CD4-positive, alpha-beta T cell (primary cell): ENCODE results near the gene C1orf198. TPM values are rescaled to one million over a fixed set of nuclear protein-coding genes. Genes with fewer than 3 reads are reported as not detected.

Experiments used
- ATAC-seq: fragments of 200-7000 bp; cut with Tn5 transposase; one replicate; pipeline ENCODE4 v1.10.0; 2022; ENCODE audit warnings: mild to moderate bottlenecking; ENCODE audit not compliant: poor library complexity
- CTCF ChIA-PET: fragments of 350-600 bp; sonication (Branson Sonifier 250); formaldehyde crosslinking; loops from one replicate; lab custom pipeline; 2021; ENCODE audit warnings: antibody characterized with exemption, inconsistent platforms; lab: Charles Lee
- POLR2A ChIA-PET: fragments of 350-600 bp; sonication (Branson Sonifier 250); formaldehyde crosslinking; loops from one replicate; lab custom pipeline; 2021; ENCODE audit warnings: antibody characterized with exemption, inconsistent platforms; lab: Charles Lee
- DNase-seq, 14 experiments: peaks; one replicate each; pipeline ENCODE4 v3.0.0-alpha.2; 2013 to 2020; ENCODE audit warnings: mixed read lengths in 2 of 14
- H3K27ac ChIP-seq, 2 donors: one replicate each; pipeline versions ENCODE4 v1.5.1 to v1.7.0; 2013; ENCODE audit warnings: low read length in 2 of 2, low read depth in 1 of 2, mild to moderate bottlenecking in 1 of 2
- H3K27me3 ChIP-seq, 2 experiments: 1 replicate in 1 of 2; 2 replicates in 1 of 2; pipeline versions ENCODE4 v1.6.1 to v1.7.0; 2013; ENCODE audit warnings: low read length in 2 of 2, control low read depth in 1 of 2, mild to moderate bottlenecking in 1 of 2, moderate library complexity in 1 of 2; ENCODE audit not compliant: insufficient read depth in 2 of 2, control insufficient read depth in 1 of 2
- H3K36me3 ChIP-seq: one replicate; pipeline ENCODE4 v1.6.1; 2013; ENCODE audit warnings: low read length, control low read depth; ENCODE audit not compliant: insufficient read depth
- H3K4me1 ChIP-seq: one replicate; pipeline ENCODE4 v1.6.1; 2013; ENCODE audit warnings: low read length, control low read depth; ENCODE audit not compliant: insufficient read depth
- H3K4me3 ChIP-seq: one replicate; pipeline ENCODE4 v1.5.1; 2013; ENCODE audit warnings: mild to moderate bottlenecking, low read length, moderate library complexity
- H3K9me3 ChIP-seq, 2 experiments: 1 replicate in 1 of 2; 2 replicates in 1 of 2; pipeline versions ENCODE4 v1.6.1 to v1.7.0; 2013; ENCODE audit warnings: low read length in 2 of 2, mild to moderate bottlenecking in 2 of 2, control low read depth in 1 of 2, moderate library complexity in 1 of 2; ENCODE audit not compliant: control insufficient read depth in 1 of 2, insufficient read depth in 1 of 2
- H3K27ac Mint-ChIP-seq: one replicate; pipeline ENCODE4 v1.8.0; 2020; ENCODE audit warnings: mixed read lengths
- H3K27me3 Mint-ChIP-seq: one replicate; pipeline ENCODE4 v1.8.0; 2021; ENCODE audit warnings: mixed read lengths
- H3K36me3 Mint-ChIP-seq: one replicate; pipeline ENCODE4 v1.8.0; 2021; ENCODE audit warnings: low read depth, mixed read lengths
- H3K4me1 Mint-ChIP-seq: one replicate; pipeline ENCODE4 v1.8.0; 2021; ENCODE audit warnings: low read depth, mixed read lengths
- H3K4me3 Mint-ChIP-seq: one replicate; pipeline ENCODE4 v1.8.0; 2020; ENCODE audit warnings: mild to moderate bottlenecking, mixed read lengths
- H3K9me3 Mint-ChIP-seq: one replicate; pipeline ENCODE4 v1.8.0; 2020; ENCODE audit warnings: mixed read lengths
- CTCF ChIP-seq: fragments of 200-600 bp; IDR thresholded peaks from one replicate; pipeline ENCODE4 v1.8.0; 2022; ENCODE audit warnings: antibody characterized with exemption, mild to moderate bottlenecking
- intact Hi-C, 2 experiments: fragments of 100-400 bp; cut with DNase I in 1 of 2; cut with micrococcal nuclease in 1 of 2; formaldehyde crosslinking; loops; one replicate each; pipeline versions ENCODE4 v1.15.1 to v1.9.0; 2023 to 2025; cut with DNase I, micrococcal nuclease
- total RNA-seq, 174 experiments: library from RNA in 2 of 174; stranded (reverse) in 2 of 174; gene quantifications; one replicate each; pipeline ENCODE4 v1.2.3 and lab custom pipeline; 2021 to 2026

Gene C1orf198
- total RNA-seq, 2 experiments from 2014 or later = 2.2 TPM

DNA sequence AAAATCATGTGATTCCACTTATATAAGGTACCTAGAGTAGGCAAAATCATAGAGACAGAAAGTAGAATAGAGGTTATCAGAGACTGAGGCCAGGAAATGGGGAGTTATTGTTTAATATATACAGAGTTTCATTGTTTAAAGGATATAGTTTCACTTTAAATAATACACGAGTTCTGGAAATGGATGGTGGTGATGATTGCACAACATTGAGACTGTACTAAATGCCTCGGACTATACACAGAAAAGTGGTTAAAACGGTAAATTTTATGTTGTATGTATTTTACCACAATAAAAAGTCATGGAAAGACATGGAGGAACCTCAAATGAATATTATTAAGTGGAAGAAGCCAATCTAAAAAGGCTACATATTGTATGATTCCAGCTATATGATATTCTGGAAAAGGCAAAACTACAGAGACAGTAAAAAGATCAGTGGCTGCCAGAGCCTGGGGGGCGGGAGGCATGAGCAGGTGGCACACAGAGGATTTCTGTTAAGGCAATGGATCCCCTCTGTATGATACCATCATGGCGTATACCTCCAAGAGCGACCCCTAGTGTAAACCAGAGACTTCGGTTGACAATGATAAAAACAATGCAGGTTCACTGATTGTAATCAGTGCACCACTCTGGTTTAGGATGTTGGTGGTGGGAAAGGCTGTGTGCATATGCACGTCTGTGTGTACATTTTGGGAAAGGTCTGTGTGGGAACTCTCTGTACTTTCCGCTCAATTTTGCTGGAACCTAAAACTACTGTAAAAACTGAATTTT lies 7.5 kb downstream of the C1orf198 start:
- ATAC-seq (no peak), DNase-seq (no peak)
- H3K4me3 Mint-ChIP-seq = no peak overlapping the region
- peaks cover 13% of the 10 kb centered on the region for H3K4me1 Mint-ChIP-seq
- H3K9me3 Mint-ChIP-seq = no peaks in the 10 kb centered on the region
- no peak overlapping the region for H3K27ac Mint-ChIP-seq
- H3K36me3 Mint-ChIP-seq = no peaks in the 10 kb centered on the region
- no peak overlapping the region for H3K27ac ChIP-seq
- H3K27me3 Mint-ChIP-seq = no peaks in the 10 kb centered on the region
- no peaks in the 10 kb centered on the region for H3K36me3 ChIP-seq
- no peak overlapping the region for H3K4me3 ChIP-seq
- no peak for TF ChIP-seq CTCF
- no peaks in the 10 kb centered on the region for H3K27me3 ChIP-seq
- peaks cover 3% of the 10 kb centered on the region for H3K4me1 ChIP-seq
- CTCF ChIA-PET = no interaction called here
- no peaks in the 10 kb centered on the region for H3K9me3 ChIP-seq
- POLR2A ChIA-PET = no interaction called here
- intact Hi-C loops = loop anchor here in 1 of 2 experiments (10.0 kb wide), 1 partner anchor 564 kb away; the partner anchor contains the start of gene EGLN1

- ATAC-seq = no peak
- H3K36me3 ChIP-seq = no peaks in the 10 kb centered on the region
- DNase-seq = no peak
- no peaks in the 10 kb centered on the region for H3K9me3 ChIP-seq
- Mint-ChIP-seq H3K4me3 (no peak overlapping the region), H3K4me1 (peaks cover 13% of the 10 kb centered on the region), H3K27ac (no peak overlapping the region), H3K9me3 (no peaks in the 10 kb centered on the region), H3K27me3 (no peaks in the 10 kb centered on the region), H3K36me3 (peaks cover under 1% of the 10 kb centered on the region)
- ChIA-PET POLR2A (no interaction called here), CTCF (no interaction called here)
- H3K27me3 ChIP-seq = no peaks in the 10 kb centered on the region
- intact Hi-C loops = no loop called here
- peaks cover 3% of the 10 kb centered on the region for H3K4me1 ChIP-seq
- TF ChIP-seq CTCF = no peak
- H3K27ac ChIP-seq = no peak overlapping the region
- H3K4me3 ChIP-seq = no peak overlapping the region
Observed at GRCh38 chr1:230858918-230859729, 9.2 kb downstream of the C1orf198 start.

DNA sequence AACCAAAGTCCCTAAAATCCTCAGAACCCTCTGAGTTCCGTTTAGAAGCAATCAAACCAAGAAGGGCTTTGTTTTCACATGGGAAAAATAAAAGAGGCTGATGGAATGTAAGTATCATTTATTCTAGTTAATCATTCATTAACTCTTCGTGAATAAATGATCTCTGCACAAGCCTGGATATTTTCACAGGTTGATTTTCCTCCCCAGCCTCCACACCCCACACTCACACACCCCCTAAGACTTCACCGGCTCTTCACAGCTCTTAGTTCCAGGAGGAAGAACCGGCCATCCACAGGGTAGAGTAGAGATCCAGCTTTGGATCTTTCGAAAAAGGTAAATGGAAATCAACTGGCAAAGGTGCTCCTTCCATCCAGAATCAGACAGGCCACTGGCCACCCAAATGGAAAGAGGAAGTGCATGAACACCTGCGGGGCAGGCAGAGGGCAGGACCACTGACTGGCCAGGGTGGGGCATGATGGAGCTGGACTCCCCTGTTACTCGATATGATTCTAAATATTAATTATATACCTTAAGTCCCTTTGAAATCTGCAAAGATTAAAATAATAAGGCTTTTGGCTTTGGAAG lies 10.0 kb downstream of the C1orf198 start:
- H3K36me3 Mint-ChIP-seq = peaks cover 9% of the 10 kb centered on the region
- no peaks in the 10 kb centered on the region for H3K9me3 ChIP-seq
- H3K4me1 Mint-ChIP-seq = peaks cover 10% of the 10 kb centered on the region
- intact Hi-C loops = no loop called here
- H3K4me3 Mint-ChIP-seq = no peak overlapping the region
- H3K27ac Mint-ChIP-seq = no peak overlapping the region
- peaks cover under 1% of the 10 kb centered on the region for H3K4me1 ChIP-seq
- no peak for TF ChIP-seq CTCF
- no peaks in the 10 kb centered on the region for H3K27me3 Mint-ChIP-seq
- POLR2A ChIA-PET = no interaction called here
- no peaks in the 10 kb centered on the region for H3K36me3 ChIP-seq
- no peak for DNase-seq
- no peak overlapping the region for H3K27ac ChIP-seq
- ATAC-seq = no peak
- H3K27me3 ChIP-seq = no peaks in the 10 kb centered on the region
- CTCF ChIA-PET = no interaction called here
- no peak overlapping the region for H3K4me3 ChIP-seq
- H3K9me3 Mint-ChIP-seq = no peaks in the 10 kb centered on the region
